ENCODE results near the gene KCNH2.

GRCh38 chr7:151016942-151017341 is 38.8 kb upstream of the KCNH2 start:
- TF ChIP-seq POLR2A (IDR thresholded peaks at IDR 0.05; ENCODE audit: low read depth, low read length) (no peak), POLR2AphosphoS5 (IDR thresholded peaks at IDR 0.05; ENCODE audit: low read depth, low read length) (no peak), PAX5 (IDR thresholded peaks at IDR 0.05; ENCODE audit: insufficient read depth, low read length, severe bottlenecking) (no peak), SPI1 (IDR thresholded peaks at IDR 0.05; ENCODE audit: low read depth, low read length) (no peak), TAF1 (IDR thresholded peaks at IDR 0.05; ENCODE audit: low read depth, low read length) (no peak), POU2F2 (IDR thresholded peaks at IDR 0.05; ENCODE audit: low read depth, low read length) (no peak)
